Measurements from ENCODE around the gene CD28. TPM values are rescaled to one million over a fixed set of nuclear protein-coding genes. Genes with fewer than 3 reads are reported as not detected.
"Not testable (repeated sequence)": the region's sequence is repeated elsewhere in the genome, so short reads cannot be mapped to it uniquely, and the experiment has no call there.

CD28 gene
- total RNA-seq, 6 experiments from 2014 or later: 0.16 to 1.6 (median 0.46) TPM

DNA sequence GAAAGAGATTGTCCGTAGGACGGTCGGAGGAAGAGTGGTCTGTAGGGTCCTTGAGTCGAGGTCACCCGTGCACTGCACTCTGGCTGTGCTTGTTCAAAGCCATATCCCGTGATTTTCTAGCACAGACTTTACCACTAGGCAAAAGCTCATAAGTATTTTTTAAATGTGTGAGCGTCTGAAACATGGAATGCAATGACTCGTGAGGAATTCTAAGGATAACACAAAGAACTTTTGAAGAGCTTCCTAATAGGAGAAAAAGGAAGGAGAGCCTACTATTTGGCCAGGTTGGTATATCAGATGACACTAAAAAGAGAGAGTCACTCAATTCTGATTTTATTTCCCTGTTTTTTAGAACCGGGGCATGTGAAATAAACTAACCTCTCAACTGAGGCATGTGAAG lies 68.3 kb downstream of the CD28 start:
- no peaks in the 10 kb centered on the region for H3K4me1 ChIP-seq
- no peak for ATAC-seq
- H3K27ac ChIP-seq: no peak overlapping the region
- no peaks in the 10 kb centered on the region for H3K9me3 ChIP-seq
- 79% methylated on average over 9 of the region's 9 CpGs for WGBS (ENCODE audit: insufficient coverage, low coverage, low lambda C conversion rate, missing lambda C conversion rate)
- H3K27me3 ChIP-seq: no peaks in the 10 kb centered on the region
- H3K36me3 ChIP-seq: no peaks in the 10 kb centered on the region
- no peak for TF ChIP-seq POLR2A (IDR thresholded peaks at IDR 0.05)
- TF ChIP-seq, protein P1, sequence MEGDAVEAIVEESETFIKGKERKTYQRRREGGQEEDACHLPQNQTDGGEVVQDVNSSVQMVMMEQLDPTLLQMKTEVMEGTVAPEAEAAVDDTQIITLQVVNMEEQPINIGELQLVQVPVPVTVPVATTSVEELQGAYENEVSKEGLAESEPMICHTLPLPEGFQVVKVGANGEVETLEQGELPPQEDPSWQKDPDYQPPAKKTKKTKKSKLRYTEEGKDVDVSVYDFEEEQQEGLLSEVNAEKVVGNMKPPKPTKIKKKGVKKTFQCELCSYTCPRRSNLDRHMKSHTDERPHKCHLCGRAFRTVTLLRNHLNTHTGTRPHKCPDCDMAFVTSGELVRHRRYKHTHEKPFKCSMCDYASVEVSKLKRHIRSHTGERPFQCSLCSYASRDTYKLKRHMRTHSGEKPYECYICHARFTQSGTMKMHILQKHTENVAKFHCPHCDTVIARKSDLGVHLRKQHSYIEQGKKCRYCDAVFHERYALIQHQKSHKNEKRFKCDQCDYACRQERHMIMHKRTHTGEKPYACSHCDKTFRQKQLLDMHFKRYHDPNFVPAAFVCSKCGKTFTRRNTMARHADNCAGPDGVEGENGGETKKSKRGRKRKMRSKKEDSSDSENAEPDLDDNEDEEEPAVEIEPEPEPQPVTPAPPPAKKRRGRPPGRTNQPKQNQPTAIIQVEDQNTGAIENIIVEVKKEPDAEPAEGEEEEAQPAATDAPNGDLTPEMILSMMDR (IDR thresholded peaks at IDR 0.05): no peak
- intact Hi-C loops (cut with DNase I): no loop called here
- DNase-seq: no peak
- H3K4me3 ChIP-seq: no peak overlapping the region

DNA sequence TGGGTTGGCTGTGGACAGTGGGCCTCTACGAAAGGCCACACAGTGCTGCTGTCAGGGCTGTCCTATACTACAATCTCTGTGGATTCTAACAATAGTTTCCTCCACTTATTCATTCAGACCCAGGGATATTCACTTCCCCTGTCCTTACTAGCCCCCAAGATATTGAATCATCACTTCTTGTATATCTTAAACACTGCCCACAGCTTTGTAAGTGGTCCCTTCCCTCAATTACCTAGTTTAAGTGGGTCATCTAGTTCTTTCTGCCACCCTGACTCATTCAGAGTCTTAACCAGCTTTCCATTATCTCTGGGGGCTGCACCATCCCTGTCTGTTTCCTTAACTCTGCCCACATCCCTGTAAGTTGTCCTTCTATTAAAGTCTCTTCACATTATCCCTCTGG lies 69.2 kb downstream of the CD28 start:
- DNase-seq: no peak
- intact Hi-C loops (cut with DNase I): no loop called here

DNA sequence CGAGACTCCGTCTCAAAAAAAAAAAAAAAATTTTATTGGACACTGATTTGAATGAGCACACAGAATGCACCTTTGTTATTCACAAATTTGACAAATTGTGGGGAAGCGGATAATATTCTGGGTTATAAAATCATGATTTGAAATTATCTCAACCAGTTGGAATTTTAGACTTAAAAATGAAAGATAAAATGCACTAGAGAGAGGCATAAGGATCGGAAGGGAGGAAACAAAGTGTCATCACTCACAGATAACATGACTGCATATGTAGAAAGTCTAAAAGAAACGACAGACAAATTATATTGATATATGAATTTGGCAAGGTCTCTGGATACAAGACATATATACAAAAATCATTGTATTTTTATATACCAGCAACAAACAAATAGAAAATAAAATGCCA lies 70.6 kb downstream of the CD28 start:
- H3K9me3 ChIP-seq: no peaks in the 10 kb centered on the region
- no peaks in the 10 kb centered on the region for H3K27me3 ChIP-seq
- no peak overlapping the region for H3K4me3 ChIP-seq
- 88% methylated on average over 5 of the region's 5 CpGs for WGBS (ENCODE audit: insufficient coverage, low coverage, low lambda C conversion rate, missing lambda C conversion rate)
- intact Hi-C loops (cut with DNase I): no loop called here
- no peaks in the 10 kb centered on the region for H3K36me3 ChIP-seq
- TF ChIP-seq, protein P1 (IDR thresholded peaks at IDR 0.05): no peak
- no peak for TF ChIP-seq POLR2A (IDR thresholded peaks at IDR 0.05)
- ATAC-seq (no peak), DNase-seq (no peak)
- H3K4me1 ChIP-seq: no peaks in the 10 kb centered on the region
- no peak overlapping the region for H3K27ac ChIP-seq

More for the DNA sequence above, 69.2 kb downstream of the CD28 start:
- Histone ChIP-seq H3K36me3 (no peaks in the 10 kb centered on the region), H3K9me3 (no peaks in the 10 kb centered on the region), H3K27ac (no peak overlapping the region), H3K27me3 (no peaks in the 10 kb centered on the region), H3K4me1 (no peaks in the 10 kb centered on the region), H3K4me3 (no peak overlapping the region)
- TF ChIP-seq, protein P1 (IDR thresholded peaks at IDR 0.05): no peak
- TF ChIP-seq POLR2A (IDR thresholded peaks at IDR 0.05): no peak
- 86% methylated on average over 1 of the region's 1 CpG for WGBS (ENCODE audit: insufficient coverage, low coverage, low lambda C conversion rate, missing lambda C conversion rate)
- no peak for ATAC-seq

DNA sequence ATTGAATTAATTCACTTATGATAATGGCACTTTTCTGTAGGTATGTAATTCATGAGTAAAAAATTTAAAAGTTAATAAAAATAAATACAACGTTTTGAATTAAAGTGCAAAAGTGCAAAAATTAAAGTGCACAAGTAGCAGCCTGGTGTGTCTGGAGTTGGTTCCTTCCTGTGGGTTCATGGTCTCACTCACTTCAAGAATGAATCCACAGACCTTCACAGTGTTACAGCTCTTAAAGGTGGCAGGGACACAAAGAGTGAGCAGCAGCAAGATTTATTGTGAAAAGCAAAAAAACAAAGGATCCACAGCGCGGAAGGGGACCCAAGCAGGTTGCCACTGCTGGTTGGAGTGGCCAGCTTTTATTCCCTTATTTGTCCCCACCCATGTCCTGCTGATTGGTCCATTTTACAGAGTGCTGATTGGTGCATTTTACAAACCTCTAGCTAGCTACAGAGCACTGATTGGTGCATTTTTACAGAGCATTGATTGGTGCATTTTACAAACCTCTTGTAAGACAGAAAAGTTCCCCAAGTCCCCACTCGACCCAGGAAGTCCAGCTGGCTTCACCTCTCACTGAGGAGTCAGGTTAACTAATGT lies 73.1 kb downstream of the CD28 start:
- DNase-seq; intact Hi-C loops (cut with DNase I); H3K36me3 ChIP-seq; H3K4me3 ChIP-seq; H3K9me3 ChIP-seq; H3K4me1 ChIP-seq; ATAC-seq; H3K27ac ChIP-seq; H3K27me3 ChIP-seq: not testable (repeated sequence)
- WGBS (ENCODE audit: insufficient coverage, low coverage, low lambda C conversion rate, missing lambda C conversion rate): 74% methylated on average over 4 of the region's 4 CpGs

DNA sequence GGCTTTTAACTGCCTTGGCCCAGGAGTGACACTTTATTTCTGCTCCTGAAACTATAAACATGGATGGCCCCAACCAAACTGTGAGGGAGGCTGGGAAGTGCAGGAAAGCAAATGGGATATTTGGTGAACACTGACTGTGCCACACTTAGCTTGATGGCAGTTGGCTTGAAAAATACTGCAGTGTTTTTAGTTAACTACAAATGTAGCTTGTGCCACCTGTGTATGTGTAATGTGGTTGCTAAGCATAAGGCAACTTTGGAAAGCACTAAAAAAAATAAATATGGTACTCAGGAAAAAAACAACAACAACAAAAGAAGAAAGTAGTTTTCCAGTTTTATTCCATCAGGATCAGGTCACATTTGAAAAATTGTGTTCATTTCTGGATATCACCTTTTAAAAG lies 73.8 kb downstream of the CD28 start:
- no peak for DNase-seq
- no peak for ATAC-seq
- H3K27me3 ChIP-seq: no peaks in the 10 kb centered on the region
- no peak overlapping the region for H3K27ac ChIP-seq
- H3K36me3 ChIP-seq: no peaks in the 10 kb centered on the region
- H3K9me3 ChIP-seq: no peaks in the 10 kb centered on the region
- intact Hi-C loops (cut with DNase I): no loop called here
- TF ChIP-seq POLR2A (IDR thresholded peaks at IDR 0.05): no peak
- TF ChIP-seq, protein P1 (IDR thresholded peaks at IDR 0.05): no peak
- peaks cover 0 to 8% (median 0%) of the 10 kb centered on the region in 4 donors for H3K4me1 ChIP-seq
- no peak overlapping the region for H3K4me3 ChIP-seq
